Measurements from ENCODE around the gene ZNF419.
"Not testable (repeated sequence)": the region's sequence is repeated elsewhere in the genome, so short reads cannot be mapped to it uniquely, and the experiment has no call there.

The ZNF419 gene

GRCh38 chr19:57515255-57515654, 27.7 kb downstream of the ZNF419 start:
- Histone ChIP-seq H3K4me3 (ENCODE audit: low read length) (no peak overlapping the region), H3K4me2 (ENCODE audit: low read length) (no peak overlapping the region), H3K27ac (ENCODE audit: low read depth, low read length) (no peak overlapping the region), H3K9me2 (replicated peaks; ENCODE audit: control insufficient read depth, low read length) (no peaks in the 10 kb centered on the region), H3K4me1 (ENCODE audit: control insufficient read depth, low read length) (no peaks in the 10 kb centered on the region), H3F3A (ENCODE audit: control insufficient read depth, insufficient read depth) (no peaks in the 10 kb centered on the region), H3K36me3 (ENCODE audit: control insufficient read depth, low read length) (no peaks in the 10 kb centered on the region), H3K27me3 (ENCODE audit: control insufficient read depth, low read length) (no peaks in the 10 kb centered on the region), H3K9me3 (ENCODE audit: control insufficient read depth, insufficient read depth, low read length) (peaks cover 36% of the 10 kb centered on the region; the same call in 1 of the 2 replicates), H4K20me1 (ENCODE audit: control insufficient read depth, insufficient read depth, low read depth, low read length) (no peaks in the 10 kb centered on the region), H3K79me2 (ENCODE audit: control insufficient read depth, low read length) (no peaks in the 10 kb centered on the region)
- no peak for TF ChIP-seq EZH2phosphoT487 (IDR thresholded peaks at IDR 0.05; ENCODE audit: borderline replicate concordance, low read length)
- no peak for TF ChIP-seq CTCF (IDR thresholded peaks at IDR 0.05; ENCODE audit: low read depth, low read length, poor library complexity, severe bottlenecking)

- peaks cover 37% of the 10 kb centered on the region; the same call in 1 of the 2 replicates for H3K9me3 ChIP-seq (ENCODE audit: control insufficient read depth, insufficient read depth, low read length)
- H3K36me3 ChIP-seq (ENCODE audit: control insufficient read depth, low read length); H3K27ac ChIP-seq (ENCODE audit: low read depth, low read length); H3K4me2 ChIP-seq (ENCODE audit: low read length); H3K4me3 ChIP-seq (ENCODE audit: low read length); H3K27me3 ChIP-seq (ENCODE audit: control insufficient read depth, low read length); H3K4me1 ChIP-seq (ENCODE audit: control insufficient read depth, low read length); H3K79me2 ChIP-seq (ENCODE audit: control insufficient read depth, low read length); H3F3A ChIP-seq (ENCODE audit: control insufficient read depth, insufficient read depth); H4K20me1 ChIP-seq (ENCODE audit: control insufficient read depth, insufficient read depth, low read depth, low read length); H3K9me2 ChIP-seq (replicated peaks; ENCODE audit: control insufficient read depth, low read length): not testable (repeated sequence)
Observed at GRCh38 chr19:57518021-57518420, 30.5 kb downstream of the ZNF419 start.

GRCh38 chr19:57527136-57527881, 39.8 kb downstream of the ZNF419 start, which contains the start of gene ZNF549:
ZNF549 (plus strand) TSS chr19:57527356; CDS start chr19:57527574, 218 bp downstream.
- H3K4me3 ChIP-seq (ENCODE audit: low read length) = peak within 1 kb of the TSS; percentile 73
- H3K79me2 ChIP-seq (ENCODE audit: control insufficient read depth, low read length) = no peaks in the 10 kb centered on the region
- H3K36me3 ChIP-seq (ENCODE audit: control insufficient read depth, low read length) = no peaks in the 10 kb centered on the region
- peaks cover 31% of the 10 kb centered on the region for H3K9me3 ChIP-seq (ENCODE audit: control insufficient read depth, insufficient read depth, low read length)
- no peaks in the 10 kb centered on the region for H3K27me3 ChIP-seq (ENCODE audit: control insufficient read depth, low read length)
- H3K9me2 ChIP-seq (replicated peaks; ENCODE audit: control insufficient read depth, low read length) = no peaks in the 10 kb centered on the region
- peaks cover 8% of the 10 kb centered on the region for H3K4me1 ChIP-seq (ENCODE audit: control insufficient read depth, low read length)
- no peak within 1 kb of the TSS for H3K27ac ChIP-seq (ENCODE audit: low read depth, low read length)
- TF ChIP-seq EZH2phosphoT487 (IDR thresholded peaks at IDR 0.05; ENCODE audit: borderline replicate concordance, low read length) = no peak
- no peak for TF ChIP-seq CTCF (IDR thresholded peaks at IDR 0.05; ENCODE audit: low read depth, low read length, poor library complexity, severe bottlenecking)
- no peaks in the 10 kb centered on the region for H3F3A ChIP-seq (ENCODE audit: control insufficient read depth, insufficient read depth)
- no peaks in the 10 kb centered on the region for H4K20me1 ChIP-seq (ENCODE audit: control insufficient read depth, insufficient read depth, low read depth, low read length)
- H3K4me2 ChIP-seq (ENCODE audit: low read length) = peak within 1 kb of the TSS; percentile 68

DNA sequence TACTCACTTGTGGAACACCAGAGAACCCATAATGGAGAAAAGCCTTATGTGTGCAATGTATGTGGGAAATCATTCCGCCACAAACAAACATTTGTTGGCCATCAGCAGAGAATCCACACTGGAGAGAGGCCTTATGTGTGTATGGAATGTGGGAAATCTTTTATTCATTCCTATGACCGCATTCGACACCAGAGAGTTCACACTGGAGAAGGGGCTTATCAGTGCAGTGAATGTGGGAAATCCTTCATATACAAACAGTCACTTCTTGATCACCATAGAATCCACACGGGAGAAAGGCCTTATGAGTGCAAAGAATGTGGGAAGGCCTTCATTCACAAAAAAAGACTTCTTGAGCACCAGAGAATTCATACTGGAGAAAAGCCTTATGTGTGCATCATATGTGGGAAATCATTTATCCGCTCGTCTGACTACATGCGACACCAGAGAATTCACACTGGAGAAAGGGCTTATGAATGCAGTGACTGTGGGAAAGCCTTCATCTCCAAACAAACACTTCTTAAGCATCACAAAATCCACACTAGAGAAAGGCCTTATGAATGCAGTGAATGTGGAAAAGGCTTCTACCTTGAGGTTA, 50.5 kb downstream of the ZNF419 start:
- Histone ChIP-seq H3K27ac (ENCODE audit: low read depth, low read length) (no peak overlapping the region), H3K27me3 (ENCODE audit: control insufficient read depth, low read length) (no peaks in the 10 kb centered on the region), H3K9me2 (replicated peaks; ENCODE audit: control insufficient read depth, low read length) (no peaks in the 10 kb centered on the region), H3K9me3 (ENCODE audit: control insufficient read depth, insufficient read depth, low read length) (peaks cover 62% of the 10 kb centered on the region), H3K79me2 (ENCODE audit: control insufficient read depth, low read length) (no peaks in the 10 kb centered on the region), H3K4me1 (ENCODE audit: control insufficient read depth, low read length) (no peaks in the 10 kb centered on the region), H3K4me2 (ENCODE audit: low read length) (no peak overlapping the region), H3K36me3 (ENCODE audit: control insufficient read depth, low read length) (peaks cover 3% of the 10 kb centered on the region; the same call in 1 of the 2 replicates), H3K4me3 (ENCODE audit: low read length) (no peak overlapping the region), H3F3A (ENCODE audit: control insufficient read depth, insufficient read depth) (no peaks in the 10 kb centered on the region), H4K20me1 (ENCODE audit: control insufficient read depth, insufficient read depth, low read depth, low read length) (no peaks in the 10 kb centered on the region)
- TF ChIP-seq EZH2phosphoT487 (IDR thresholded peaks at IDR 0.05; ENCODE audit: borderline replicate concordance, low read length) = no peak

Data from DOHH2 (cell line).